ENCODE results near the gene NATD1.

Gene NATD1, protein sequence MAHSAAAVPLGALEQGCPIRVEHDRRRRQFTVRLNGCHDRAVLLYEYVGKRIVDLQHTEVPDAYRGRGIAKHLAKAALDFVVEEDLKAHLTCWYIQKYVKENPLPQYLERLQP

DNA sequence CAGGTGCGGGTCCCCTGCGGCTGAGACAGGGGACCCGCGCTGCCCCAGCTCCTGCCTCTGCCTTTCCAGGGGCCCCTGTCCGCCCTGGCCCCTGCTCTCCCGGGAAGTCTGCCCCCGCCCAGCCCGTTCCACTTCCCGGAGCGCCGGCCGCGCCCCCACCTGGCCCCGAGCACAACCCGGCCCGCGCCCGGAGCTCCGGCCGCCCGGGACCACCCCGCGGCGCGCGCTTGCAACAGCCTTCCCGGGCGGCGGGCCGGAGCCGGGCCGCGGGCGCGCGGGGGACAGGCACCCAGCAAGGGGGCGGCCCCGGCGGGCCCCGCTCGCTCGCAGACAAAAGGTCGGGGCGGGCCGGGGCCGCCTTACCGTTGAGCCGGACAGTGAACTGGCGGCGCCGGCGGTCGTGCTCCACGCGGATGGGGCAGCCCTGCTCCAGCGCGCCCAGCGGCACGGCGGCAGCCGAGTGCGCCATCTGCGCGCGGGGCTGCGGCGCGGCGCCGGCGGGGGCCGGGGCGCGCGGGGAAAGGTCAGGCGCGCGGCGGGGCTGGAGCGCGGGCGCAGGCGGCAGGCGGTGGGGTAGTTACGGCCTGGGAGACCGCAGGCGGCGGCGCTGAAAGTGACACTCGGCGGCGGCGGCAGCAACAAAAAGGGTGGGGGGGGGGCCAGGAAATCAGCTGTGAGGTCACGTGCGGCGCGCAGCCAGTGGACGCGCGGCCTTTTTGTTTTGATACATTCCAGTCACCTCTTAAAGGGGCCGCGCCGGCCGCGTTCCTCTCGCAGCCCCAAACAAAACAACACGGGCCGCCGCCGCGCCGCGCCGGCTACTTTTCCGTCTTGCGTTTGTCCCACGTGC lies at the start of gene NATD1:
Gene NATD1, minus strand, starts transcription at position 615 of the 850 bp plus-strand sequence. Its CDS starts 146 bp downstream, at position 469.
- Histone ChIP-seq H3K4me1 (ENCODE audit: control insufficient read depth, insufficient read depth, low read length) (0 out of 2 replicates have a peak, but pooled peaks cover 3% of the 10 kb centered on the region), H3K4me3 (ENCODE audit: low read length) (peak within 1 kb of the TSS; percentile 45), H3K36me3 (ENCODE audit: control insufficient read depth, insufficient read depth, low read length) (no peaks in the 10 kb centered on the region), H3K27me3 (ENCODE audit: control insufficient read depth, insufficient read depth, low read length) (no peaks in the 10 kb centered on the region), H3K9me3 (ENCODE audit: control insufficient read depth, insufficient read depth, low read length) (no peaks in the 10 kb centered on the region), H3K27ac (ENCODE audit: low read length) (no peak within 1 kb of the TSS)
- no CpG with 5 or more reads among the region's 117 CpGs for WGBS (ENCODE audit: insufficient coverage, insufficient read length)
- peak; percentile 52 for DNase-seq (ENCODE audit: low read depth, low spot score)

DNA sequence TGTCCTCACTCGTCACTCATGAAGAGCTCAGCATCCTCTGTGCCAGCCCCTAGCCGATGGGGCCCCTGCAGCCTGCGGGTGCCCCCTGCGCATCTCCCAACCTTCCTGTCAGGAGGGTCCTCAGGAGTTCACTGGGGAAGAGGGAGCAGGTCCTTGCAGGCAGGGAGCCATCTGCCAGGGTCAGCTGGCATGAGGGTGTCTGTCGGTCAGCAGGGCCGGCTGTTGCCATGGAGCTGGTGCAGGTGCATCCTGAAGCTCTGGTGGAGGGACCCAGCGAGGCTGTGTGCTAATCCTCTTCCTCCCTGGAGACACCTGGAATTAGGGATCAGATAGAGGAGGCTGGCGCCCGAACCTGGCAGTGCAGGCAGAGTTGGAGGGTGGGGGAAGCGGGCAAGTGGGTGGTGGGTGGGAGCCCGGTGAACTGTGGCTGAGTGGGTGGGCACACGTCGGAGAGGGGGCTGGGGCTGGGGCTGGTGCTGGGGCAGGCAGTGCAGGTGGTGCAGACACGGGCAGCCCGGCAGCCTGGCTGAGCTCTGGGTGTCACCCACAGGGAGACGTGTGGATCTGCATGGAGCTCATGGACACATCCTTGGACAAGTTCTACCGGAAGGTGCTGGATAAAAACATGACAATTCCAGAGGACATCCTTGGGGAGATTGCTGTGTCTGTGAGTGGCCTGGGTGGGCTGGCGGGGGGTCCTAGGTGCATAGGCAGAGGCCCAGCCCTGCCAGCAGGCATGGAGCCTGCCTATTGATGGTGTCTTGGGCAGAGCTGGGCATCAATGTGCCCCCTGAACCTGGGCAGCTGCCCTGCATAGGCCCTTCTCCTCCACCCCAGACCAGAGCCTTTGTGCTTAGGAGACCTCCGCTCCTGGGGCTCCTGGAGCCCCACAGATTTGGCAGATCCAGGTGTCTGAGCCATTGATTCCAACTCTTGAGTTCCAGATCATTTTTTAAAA lies 48.7 kb upstream of the NATD1 start:
- no peaks in the 10 kb centered on the region; the same call in 1 of the 2 replicates for H3K4me1 ChIP-seq (ENCODE audit: control insufficient read depth, insufficient read depth, low read length)
- WGBS (ENCODE audit: insufficient coverage, insufficient read length), result no CpG with 5 or more reads among the region's 19 CpGs
- H3K27me3 ChIP-seq (ENCODE audit: control insufficient read depth, insufficient read depth, low read length), result no peaks in the 10 kb centered on the region
- H3K27ac ChIP-seq (ENCODE audit: low read length), result no peak overlapping the region
- no peak overlapping the region for H3K4me3 ChIP-seq (ENCODE audit: low read length)
- peaks cover 3% of the 10 kb centered on the region; the same call in 1 of the 2 replicates for H3K36me3 ChIP-seq (ENCODE audit: control insufficient read depth, insufficient read depth, low read length)
- no peaks in the 10 kb centered on the region for H3K9me3 ChIP-seq (ENCODE audit: control insufficient read depth, insufficient read depth, low read length)
- DNase-seq (ENCODE audit: low read depth, low spot score), result no peak

DNA sequence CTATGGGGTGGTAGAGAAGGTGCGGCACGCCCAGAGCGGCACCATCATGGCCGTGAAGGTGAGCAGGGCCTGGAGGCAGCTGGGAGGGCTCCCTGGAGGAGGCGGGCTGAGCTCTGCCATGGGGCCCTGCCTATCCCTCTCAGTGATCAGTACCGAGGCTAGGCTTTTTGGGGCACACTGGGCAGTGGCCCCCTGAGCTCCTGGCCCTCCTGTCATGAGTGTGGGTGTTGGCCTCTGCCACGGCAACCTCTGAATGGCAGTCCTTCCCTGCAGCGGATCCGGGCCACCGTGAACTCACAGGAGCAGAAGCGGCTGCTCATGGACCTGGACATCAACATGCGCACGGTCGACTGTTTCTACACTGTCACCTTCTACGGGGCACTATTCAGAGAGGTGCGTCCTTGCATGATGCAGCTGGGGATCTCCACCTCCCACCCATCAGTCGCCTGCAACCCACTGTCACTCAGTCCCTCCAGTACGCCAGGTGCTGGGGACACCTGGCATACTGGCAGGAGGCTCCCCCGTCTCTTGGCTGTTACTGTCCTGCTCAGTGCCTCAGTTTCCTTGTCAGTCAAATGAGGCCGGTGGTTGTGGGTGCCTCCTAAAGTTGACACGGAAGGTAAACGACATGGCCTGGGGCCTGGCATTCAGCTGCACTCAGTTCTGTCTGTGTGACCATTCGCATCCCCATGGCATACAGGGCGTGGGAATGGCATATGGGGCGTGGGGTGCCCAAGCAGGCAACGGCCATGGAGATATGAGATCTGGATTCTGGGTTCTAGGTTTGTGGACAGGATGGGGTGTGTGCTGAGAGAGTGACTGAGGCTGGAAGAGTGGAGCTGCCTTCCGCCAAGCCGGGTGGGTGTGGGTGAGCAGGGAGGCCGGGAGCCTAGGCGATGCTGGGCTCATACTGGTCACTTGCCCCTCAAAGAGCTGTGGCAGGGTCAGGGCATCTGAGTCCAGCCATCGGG lies 47.7 kb upstream of the NATD1 start:
- H3K4me3 ChIP-seq (ENCODE audit: low read length), result no peak overlapping the region
- peaks cover 3% of the 10 kb centered on the region; the same call in 1 of the 2 replicates for H3K36me3 ChIP-seq (ENCODE audit: control insufficient read depth, insufficient read depth, low read length)
- H3K27ac ChIP-seq (ENCODE audit: low read length), result no peak overlapping the region
- H3K27me3 ChIP-seq (ENCODE audit: control insufficient read depth, insufficient read depth, low read length), result no peaks in the 10 kb centered on the region
- no peaks in the 10 kb centered on the region for H3K9me3 ChIP-seq (ENCODE audit: control insufficient read depth, insufficient read depth, low read length)
- no peaks in the 10 kb centered on the region; the same call in 1 of the 2 replicates for H3K4me1 ChIP-seq (ENCODE audit: control insufficient read depth, insufficient read depth, low read length)
- DNase-seq (ENCODE audit: low read depth, low spot score), result no peak
- no CpG with 5 or more reads among the region's 31 CpGs for WGBS (ENCODE audit: insufficient coverage, insufficient read length)

DNA sequence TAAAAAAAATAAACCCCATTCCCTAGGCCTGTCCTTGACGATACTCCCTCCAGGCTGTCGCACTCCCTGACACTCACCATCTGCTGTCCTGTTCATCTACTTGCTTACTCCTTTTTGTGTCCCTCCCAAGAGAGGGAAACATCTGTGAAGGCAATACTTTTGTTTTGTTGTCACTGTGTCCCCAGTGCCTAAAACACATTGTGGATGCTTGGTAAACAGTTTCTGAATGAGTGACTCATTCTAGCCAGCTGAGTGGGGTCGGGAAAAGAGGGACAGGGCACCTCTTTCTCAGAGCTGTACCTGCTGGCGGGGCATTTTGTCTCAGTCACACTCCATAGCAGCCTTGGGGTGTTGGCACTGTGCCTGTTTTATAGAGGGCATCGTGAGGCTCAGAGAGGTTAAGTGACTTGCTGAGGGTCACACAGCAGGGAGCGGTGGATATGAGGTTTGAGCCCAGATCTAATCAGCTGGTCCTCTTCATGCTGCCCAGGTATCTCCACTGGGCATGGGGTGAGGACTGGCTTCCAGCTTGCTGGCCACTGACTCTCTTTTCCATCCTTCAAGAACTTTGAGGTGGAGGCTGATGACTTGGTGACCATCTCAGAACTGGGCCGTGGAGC lies 46.9 kb upstream of the NATD1 start:
- WGBS (ENCODE audit: insufficient coverage, insufficient read length), result no CpG with 5 or more reads among the region's 7 CpGs
- Histone ChIP-seq H3K9me3 (ENCODE audit: control insufficient read depth, insufficient read depth, low read length) (no peaks in the 10 kb centered on the region), H3K4me1 (ENCODE audit: control insufficient read depth, insufficient read depth, low read length) (no peaks in the 10 kb centered on the region; the same call in 1 of the 2 replicates), H3K27me3 (ENCODE audit: control insufficient read depth, insufficient read depth, low read length) (no peaks in the 10 kb centered on the region), H3K36me3 (ENCODE audit: control insufficient read depth, insufficient read depth, low read length) (peaks cover 3% of the 10 kb centered on the region; the same call in 1 of the 2 replicates), H3K27ac (ENCODE audit: low read length) (no peak overlapping the region), H3K4me3 (ENCODE audit: low read length) (no peak overlapping the region)
- DNase-seq (ENCODE audit: low read depth, low spot score), result no peak

DNA sequence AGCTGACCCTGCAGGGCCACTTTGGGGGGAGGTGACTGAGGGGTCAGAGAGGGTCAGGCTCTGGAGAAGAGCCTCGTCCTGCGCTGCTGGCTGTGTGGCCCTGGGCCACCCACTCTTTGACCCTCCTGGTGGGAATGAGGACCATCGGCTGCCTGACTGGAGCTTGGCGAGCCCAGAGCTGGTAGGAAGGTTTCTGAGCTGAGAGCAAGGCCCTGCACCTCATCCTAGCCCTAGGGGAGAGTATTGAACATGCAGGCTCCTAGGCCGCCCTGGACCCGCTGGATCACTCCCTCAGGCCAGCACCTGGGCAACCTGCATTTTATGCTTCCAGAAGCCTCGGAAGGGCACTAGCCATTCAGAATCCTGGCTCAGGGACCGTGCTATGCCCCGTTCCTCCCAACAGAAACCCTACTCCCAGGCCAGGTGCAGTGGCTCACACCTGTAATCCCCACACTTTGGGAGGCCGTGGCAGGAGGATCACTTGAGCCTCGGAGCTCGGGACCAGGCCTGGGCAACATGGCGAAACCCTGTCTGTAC lies 45.8 kb upstream of the NATD1 start:
- Histone ChIP-seq H3K4me1 (ENCODE audit: control insufficient read depth, insufficient read depth, low read length) (no peaks in the 10 kb centered on the region; the same call in 1 of the 2 replicates), H3K27ac (ENCODE audit: low read length) (no peak overlapping the region), H3K9me3 (ENCODE audit: control insufficient read depth, insufficient read depth, low read length) (no peaks in the 10 kb centered on the region), H3K27me3 (ENCODE audit: control insufficient read depth, insufficient read depth, low read length) (no peaks in the 10 kb centered on the region), H3K36me3 (ENCODE audit: control insufficient read depth, insufficient read depth, low read length) (peaks cover 3% of the 10 kb centered on the region; the same call in 1 of the 2 replicates), H3K4me3 (ENCODE audit: low read length) (no peak overlapping the region)
- WGBS (ENCODE audit: insufficient coverage, insufficient read length), result no CpG with 5 or more reads among the region's 13 CpGs
- no peak for DNase-seq (ENCODE audit: low read depth, low spot score)

DNA sequence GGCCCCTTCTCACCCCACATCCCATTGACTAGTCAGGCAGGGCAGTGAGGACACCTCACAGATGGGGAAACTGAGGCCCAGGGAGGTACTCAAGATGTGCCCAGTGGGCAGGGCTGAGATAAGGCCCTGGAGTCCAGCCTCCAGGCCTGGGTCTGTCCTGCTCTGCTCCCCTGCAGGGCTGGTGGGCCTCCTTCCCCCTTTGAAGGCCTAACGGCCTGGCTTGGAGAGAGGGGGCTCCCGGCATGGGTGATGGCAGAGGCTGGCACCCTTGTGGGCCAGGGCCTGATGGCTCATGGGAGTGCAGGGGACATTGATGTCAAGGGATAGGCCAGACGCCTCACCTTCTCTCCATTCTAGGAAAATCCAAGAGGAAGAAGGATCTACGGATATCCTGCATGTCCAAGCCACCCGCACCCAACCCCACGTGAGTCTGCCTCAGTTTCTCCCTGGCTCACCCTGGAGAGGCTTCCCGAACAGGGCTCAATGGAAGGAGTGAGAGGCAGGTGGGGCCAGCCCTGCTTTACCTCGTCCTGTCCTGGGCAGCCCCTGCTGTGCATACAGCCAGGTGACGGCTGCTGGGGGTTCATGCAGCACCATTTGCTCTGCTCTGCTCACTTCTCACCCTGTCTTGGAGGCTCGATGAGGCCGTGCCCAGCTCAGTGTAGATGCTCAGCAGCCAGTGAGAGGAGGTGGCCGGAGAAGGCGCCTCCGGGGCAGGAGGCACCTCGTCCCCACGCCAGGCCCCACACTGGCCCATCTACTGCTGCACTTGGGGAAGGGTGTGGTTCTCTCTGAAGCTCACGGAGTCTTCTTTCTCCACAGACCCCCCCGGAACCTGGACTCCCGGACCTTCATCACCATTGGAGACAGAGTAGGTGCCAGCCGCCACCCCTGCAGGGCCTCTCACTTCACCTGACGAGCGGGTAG lies 45.1 kb upstream of the NATD1 start:
- no peak overlapping the region for H3K4me3 ChIP-seq (ENCODE audit: low read length)
- no peaks in the 10 kb centered on the region for H3K27me3 ChIP-seq (ENCODE audit: control insufficient read depth, insufficient read depth, low read length)
- WGBS (ENCODE audit: insufficient coverage, insufficient read length), result no CpG with 5 or more reads among the region's 22 CpGs
- no peak overlapping the region for H3K27ac ChIP-seq (ENCODE audit: low read length)
- H3K4me1 ChIP-seq (ENCODE audit: control insufficient read depth, insufficient read depth, low read length), result no peaks in the 10 kb centered on the region; the same call in 1 of the 2 replicates
- peaks cover 3% of the 10 kb centered on the region; the same call in 1 of the 2 replicates for H3K36me3 ChIP-seq (ENCODE audit: control insufficient read depth, insufficient read depth, low read length)
- no peaks in the 10 kb centered on the region for H3K9me3 ChIP-seq (ENCODE audit: control insufficient read depth, insufficient read depth, low read length)
- no peak for DNase-seq (ENCODE audit: low read depth, low spot score)

DNA sequence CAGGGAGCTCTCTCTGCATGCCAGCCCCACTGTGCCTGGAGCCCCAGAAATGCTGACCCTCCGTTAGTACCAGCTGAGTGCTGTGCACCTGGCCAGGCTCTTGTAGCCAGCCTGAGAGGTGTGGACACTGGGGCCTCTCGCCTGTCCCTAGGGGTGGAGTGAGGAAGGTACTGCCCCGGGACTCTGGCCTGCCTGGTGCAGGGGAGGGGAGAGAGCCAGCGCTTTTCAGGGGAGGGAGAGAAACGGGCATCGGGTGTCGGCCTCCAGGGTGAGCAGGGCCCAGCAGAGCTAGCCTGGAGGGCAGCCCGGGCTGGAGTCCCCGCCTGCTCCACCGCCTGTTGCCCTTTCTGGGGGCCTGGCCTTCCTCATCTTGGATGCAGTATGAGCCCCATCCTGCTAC lies 44.4 kb upstream of the NATD1 start:
- no peaks in the 10 kb centered on the region; the same call in 1 of the 2 replicates for H3K4me1 ChIP-seq (ENCODE audit: control insufficient read depth, insufficient read depth, low read length)
- DNase-seq (ENCODE audit: low read depth, low spot score), result no peak
- H3K4me3 ChIP-seq (ENCODE audit: low read length), result no peak overlapping the region
- H3K27ac ChIP-seq (ENCODE audit: low read length), result no peak overlapping the region
- no peaks in the 10 kb centered on the region for H3K27me3 ChIP-seq (ENCODE audit: control insufficient read depth, insufficient read depth, low read length)
- H3K9me3 ChIP-seq (ENCODE audit: control insufficient read depth, insufficient read depth, low read length), result no peaks in the 10 kb centered on the region
- H3K36me3 ChIP-seq (ENCODE audit: control insufficient read depth, insufficient read depth, low read length), result peaks cover 3% of the 10 kb centered on the region; the same call in 1 of the 2 replicates
- WGBS (ENCODE audit: insufficient coverage, insufficient read length), result no CpG with 5 or more reads among the region's 10 CpGs

DNA sequence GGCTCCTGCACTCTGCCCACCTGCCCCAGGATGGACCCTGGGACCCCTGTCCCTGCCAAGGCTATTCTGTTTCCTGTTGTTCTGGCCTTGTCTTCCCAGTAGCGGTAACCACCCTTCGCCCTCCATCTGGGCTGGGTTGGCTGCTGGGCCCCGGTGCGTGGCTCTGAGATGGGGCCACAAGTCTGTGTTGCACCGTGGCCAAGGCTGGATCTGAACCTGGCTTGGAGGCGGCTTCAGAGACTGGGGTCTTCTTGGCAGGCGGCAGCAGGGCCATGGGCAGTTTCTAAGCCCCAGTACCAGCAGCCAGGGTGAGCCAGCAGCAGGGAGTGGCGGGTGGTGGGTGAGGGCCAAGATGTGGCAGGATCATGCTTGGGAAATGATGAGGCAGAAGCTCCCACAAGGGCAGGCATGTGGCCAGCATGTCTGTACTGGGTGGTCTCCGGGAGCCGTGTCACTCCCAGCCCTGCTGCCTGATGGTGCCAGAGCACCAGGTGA lies 43.9 kb upstream of the NATD1 start:
- Histone ChIP-seq H3K27me3 (ENCODE audit: control insufficient read depth, insufficient read depth, low read length) (no peaks in the 10 kb centered on the region), H3K27ac (ENCODE audit: low read length) (no peak overlapping the region), H3K9me3 (ENCODE audit: control insufficient read depth, insufficient read depth, low read length) (no peaks in the 10 kb centered on the region), H3K4me3 (ENCODE audit: low read length) (no peak overlapping the region), H3K4me1 (ENCODE audit: control insufficient read depth, insufficient read depth, low read length) (no peaks in the 10 kb centered on the region; the same call in 1 of the 2 replicates), H3K36me3 (ENCODE audit: control insufficient read depth, insufficient read depth, low read length) (peaks cover 3% of the 10 kb centered on the region; the same call in 1 of the 2 replicates)
- WGBS (ENCODE audit: insufficient coverage, insufficient read length), result no CpG with 5 or more reads among the region's 10 CpGs
- DNase-seq (ENCODE audit: low read depth, low spot score), result no peak
